PC-9 (cell line): ENCODE data around the gene NEK4. TPM values are rescaled to one million over a fixed set of nuclear protein-coding genes. Genes with fewer than 3 reads are reported as not detected.
A peak's percentile ranks its signal among the peaks of the same experiment; 100 is the strongest.

Source experiments
- BruUV-seq: library from RNA; stranded (reverse); fragments of 400-500 nt; replicated peaks from 2 replicates; lab custom pipeline; 2021; lab: Mats Ljungman, UMichigan
- CTCF ChIA-PET: fragments of 300-600 bp; sonication (Branson Sonifier 250); formaldehyde crosslinking; loops from one replicate; lab custom pipeline; 2022; ENCODE audit warnings: antibody characterized with exemption; lab: Charles Lee
- POLR2A ChIA-PET: fragments of 300-600 bp; sonication (Branson Sonifier 250); formaldehyde crosslinking; loops from one replicate; lab custom pipeline; 2022; ENCODE audit warnings: antibody characterized with exemption; ENCODE audit not compliant: unreplicated experiment; lab: Charles Lee
- DNase-seq, 2 experiments: peaks; one replicate each; pipeline versions ENCODE4 v3.0.0 to v3.0.0-alpha.2; 2015 to 2022; ENCODE audit warnings: mixed read lengths in 1 of 2
- H2AFZ ChIP-seq: fragments of 200-600 bp; sonication (generic); 2 replicates; pipeline ENCODE4 v1.8.1; 2017; ENCODE audit warnings: antibody characterized with exemption
- H3F3A ChIP-seq: fragments of 200-600 bp; sonication (generic); 2 replicates; pipeline ENCODE4 v1.8.1; 2017; ENCODE audit warnings: antibody characterized with exemption, mild to moderate bottlenecking, low read depth; ENCODE audit not compliant: insufficient read depth
- H3K27ac ChIP-seq: fragments of 200-600 bp; sonication (generic); 2 replicates; pipeline ENCODE4 v1.6.1; 2016; ENCODE audit warnings: mixed run types
- H3K27me3 ChIP-seq: fragments of 200-600 bp; sonication (generic); 2 replicates; pipeline ENCODE4 v1.6.1; 2016; ENCODE audit warnings: low read depth, mixed run types; ENCODE audit not compliant: insufficient read depth
- H3K36me3 ChIP-seq: fragments of 200-600 bp; sonication (generic); 2 replicates; pipeline ENCODE4 v1.6.1; 2016; ENCODE audit warnings: low read depth, mixed run types
- H3K4me1 ChIP-seq: fragments of 200-600 bp; sonication (generic); replicated peaks from 2 replicates; pipeline ENCODE4 v1.6.1; 2016; ENCODE audit warnings: mixed run types; ENCODE audit not compliant: insufficient read depth
- H3K4me2 ChIP-seq: fragments of 200-600 bp; sonication (generic); 2 replicates; pipeline ENCODE4 v1.6.1; 2017; ENCODE audit warnings: mixed run types
- H3K4me3 ChIP-seq: fragments of 200-600 bp; sonication (generic); 2 replicates; pipeline ENCODE4 v1.6.1; 2016; ENCODE audit warnings: mixed run types
- H3K79me2 ChIP-seq: fragments of 200-600 bp; sonication (generic); 2 replicates; pipeline ENCODE4 v1.6.1; 2017; ENCODE audit warnings: low read depth, mixed run types
- H3K9me2 ChIP-seq: fragments of 200-600 bp; sonication (generic); 2 replicates; pipeline ENCODE4 v1.8.1; 2017; ENCODE audit warnings: mild to moderate bottlenecking; ENCODE audit not compliant: insufficient read depth
- H3K9me3 ChIP-seq: fragments of 200-600 bp; sonication (generic); 2 replicates; pipeline ENCODE4 v1.8.1; 2016; ENCODE audit warnings: low read depth; ENCODE audit not compliant: insufficient read depth
- H4K20me1 ChIP-seq: fragments of 200-600 bp; sonication (generic); 2 replicates; pipeline ENCODE4 v1.8.1; 2017; ENCODE audit not compliant: insufficient read depth
- EZH2 ChIP-seq: fragments of 200-600 bp; sonication (generic); IDR thresholded peaks from 2 replicates; pipeline ENCODE4 v1.8.0; 2017; ENCODE audit warnings: antibody characterized with exemption, low read depth
- intact Hi-C: fragments of 100-400 bp; cut with micrococcal nuclease; formaldehyde crosslinking; loops from one replicate; pipeline ENCODE4 v1.10.0; 2022; ENCODE audit not compliant: unreplicated experiment
- total RNA-seq: library from RNA; stranded (reverse); gene quantifications from 2 replicates; pipeline ENCODE4 v1.2.3, GENCODE V29; 2021
- TF ChIP-seq, protein P1 (sequence below): fragments of 200-600 bp; sonication (generic); conservative IDR thresholded peaks from 2 replicates; pipeline ENCODE4 v1.6.1; 2017; ENCODE audit warnings: mixed run types, antibody characterized with exemption, mild to moderate bottlenecking, moderate library complexity

The NEK4 gene
- total RNA-seq, 1 experiment from 2014 or later = 36.5 TPM

DNA sequence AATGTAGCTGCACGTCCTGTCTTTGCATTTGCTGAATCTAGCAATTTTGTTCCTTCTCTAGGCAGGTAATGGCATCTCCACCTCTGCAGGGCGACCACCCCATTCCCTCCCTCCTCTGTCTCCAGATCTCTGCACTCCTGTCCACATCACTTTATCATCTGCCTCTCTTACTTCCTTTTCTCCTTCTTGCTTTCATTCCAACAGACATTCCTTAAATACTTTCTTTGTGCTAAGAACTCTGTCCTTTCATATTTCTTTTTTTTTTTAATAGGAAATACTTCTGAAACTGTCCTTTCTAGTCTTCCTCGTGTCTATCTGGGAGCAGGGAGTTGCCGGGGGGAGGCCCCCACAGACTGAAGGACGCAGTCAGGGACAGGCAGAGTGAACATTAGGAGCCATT is 31.1 kb upstream of the NEK4 start:
- intact Hi-C loops = no loop called here
- Histone ChIP-seq H3K36me3 (no peaks in the 10 kb centered on the region), H4K20me1 (no peaks in the 10 kb centered on the region), H3K9me3 (no peaks in the 10 kb centered on the region), H3F3A (no peaks in the 10 kb centered on the region), H2AFZ (no peak overlapping the region), H3K9me2 (no peaks in the 10 kb centered on the region), H3K4me1 (no peaks in the 10 kb centered on the region), H3K27ac (no peak overlapping the region), H3K79me2 (no peaks in the 10 kb centered on the region), H3K27me3 (no peaks in the 10 kb centered on the region), H3K4me3 (no peak overlapping the region), H3K4me2 (no peak overlapping the region)
- POLR2A ChIA-PET = no interaction called here
- no TSS peak for BruUV-seq
- CTCF ChIA-PET = no interaction called here
- no peak for DNase-seq
- TF ChIP-seq, protein P1, sequence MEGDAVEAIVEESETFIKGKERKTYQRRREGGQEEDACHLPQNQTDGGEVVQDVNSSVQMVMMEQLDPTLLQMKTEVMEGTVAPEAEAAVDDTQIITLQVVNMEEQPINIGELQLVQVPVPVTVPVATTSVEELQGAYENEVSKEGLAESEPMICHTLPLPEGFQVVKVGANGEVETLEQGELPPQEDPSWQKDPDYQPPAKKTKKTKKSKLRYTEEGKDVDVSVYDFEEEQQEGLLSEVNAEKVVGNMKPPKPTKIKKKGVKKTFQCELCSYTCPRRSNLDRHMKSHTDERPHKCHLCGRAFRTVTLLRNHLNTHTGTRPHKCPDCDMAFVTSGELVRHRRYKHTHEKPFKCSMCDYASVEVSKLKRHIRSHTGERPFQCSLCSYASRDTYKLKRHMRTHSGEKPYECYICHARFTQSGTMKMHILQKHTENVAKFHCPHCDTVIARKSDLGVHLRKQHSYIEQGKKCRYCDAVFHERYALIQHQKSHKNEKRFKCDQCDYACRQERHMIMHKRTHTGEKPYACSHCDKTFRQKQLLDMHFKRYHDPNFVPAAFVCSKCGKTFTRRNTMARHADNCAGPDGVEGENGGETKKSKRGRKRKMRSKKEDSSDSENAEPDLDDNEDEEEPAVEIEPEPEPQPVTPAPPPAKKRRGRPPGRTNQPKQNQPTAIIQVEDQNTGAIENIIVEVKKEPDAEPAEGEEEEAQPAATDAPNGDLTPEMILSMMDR = no peak
- no peak for TF ChIP-seq EZH2

DNA sequence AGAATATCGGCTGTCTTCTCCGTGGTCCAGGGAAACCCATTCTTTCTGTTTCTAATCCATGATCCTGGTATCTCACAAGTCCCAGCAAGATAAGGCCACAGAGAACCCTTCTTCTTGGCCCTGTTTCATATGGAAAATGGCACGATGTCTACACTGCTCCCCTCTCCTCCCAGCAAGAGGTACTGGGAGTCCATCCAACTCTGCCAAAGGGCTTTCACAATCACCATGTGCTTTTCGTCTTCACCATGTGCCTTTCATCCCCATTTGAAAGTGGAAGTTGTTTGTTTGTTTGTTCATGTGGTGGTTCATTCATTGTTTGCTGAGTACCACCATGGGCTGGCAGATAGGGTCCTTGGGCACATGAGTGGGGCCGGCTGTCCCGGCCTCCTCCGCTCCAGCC is 29.3 kb upstream of the NEK4 start:
- Histone ChIP-seq H3K36me3 (no peaks in the 10 kb centered on the region), H3F3A (no peaks in the 10 kb centered on the region), H3K4me2 (no peak overlapping the region), H2AFZ (no peak overlapping the region), H3K9me3 (no peaks in the 10 kb centered on the region), H3K4me1 (no peaks in the 10 kb centered on the region), H3K27ac (no peak overlapping the region), H3K9me2 (no peaks in the 10 kb centered on the region), H3K27me3 (no peaks in the 10 kb centered on the region), H4K20me1 (no peaks in the 10 kb centered on the region), H3K4me3 (no peak overlapping the region), H3K79me2 (no peaks in the 10 kb centered on the region)
- POLR2A ChIA-PET = no interaction called here
- no TSS peak for BruUV-seq
- TF ChIP-seq, protein P1 = no peak
- TF ChIP-seq EZH2 = no peak
- intact Hi-C loops = no loop called here
- CTCF ChIA-PET = no interaction called here
- no peak for DNase-seq

DNA sequence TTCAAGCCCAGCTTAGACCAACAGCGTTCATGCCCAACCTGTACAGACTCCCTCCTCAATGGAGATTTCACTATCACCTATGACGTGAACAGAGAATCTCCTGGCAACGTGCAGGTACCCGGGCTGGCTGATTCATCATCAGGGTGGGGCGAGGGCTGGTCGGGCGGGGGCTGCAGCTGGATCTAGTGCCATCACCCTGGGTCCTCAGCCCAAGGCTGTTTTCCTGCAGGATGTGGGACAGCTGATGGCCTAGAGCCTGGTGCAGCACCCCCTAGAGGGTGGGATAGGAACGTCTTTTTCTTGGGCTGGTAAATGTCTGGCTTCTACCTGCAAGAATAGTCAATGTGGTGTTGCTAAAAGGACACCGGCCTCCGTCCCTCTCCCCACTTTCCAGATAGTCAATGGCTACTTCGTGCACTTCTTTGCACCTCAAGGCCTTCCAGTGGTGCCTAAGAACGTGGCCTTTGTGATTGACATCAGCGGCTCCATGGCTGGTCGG is 28.3 kb upstream of the NEK4 start:
- peak in 1 of 2 experiments; percentile 55 for DNase-seq
- no peak overlapping the region for H3K4me2 ChIP-seq
- no peaks in the 10 kb centered on the region for H3K79me2 ChIP-seq
- H3K4me3 ChIP-seq = no peak overlapping the region
- H3K36me3 ChIP-seq = no peaks in the 10 kb centered on the region
- H3F3A ChIP-seq = no peaks in the 10 kb centered on the region
- no peak overlapping the region for H3K27ac ChIP-seq
- no peak overlapping the region for H2AFZ ChIP-seq
- H3K27me3 ChIP-seq = no peaks in the 10 kb centered on the region
- no peaks in the 10 kb centered on the region for H3K9me3 ChIP-seq
- no peaks in the 10 kb centered on the region for H3K9me2 ChIP-seq
- H4K20me1 ChIP-seq = no peaks in the 10 kb centered on the region
- no TSS peak for BruUV-seq
- H3K4me1 ChIP-seq = no peaks in the 10 kb centered on the region
- ChIA-PET CTCF (interaction anchor here (0.7 kb wide), 1 partner anchor 98 kb away, joined by 3 read pairs; the partner anchor contains the start of gene STIMATE), POLR2A (interaction anchor here (0.6 kb wide), 1 partner anchor 8 kb away, joined by 3 read pairs; no protein-coding TSS in a partner anchor)
- no peak for TF ChIP-seq EZH2
- TF ChIP-seq, protein P1 = peak; percentile 72
- intact Hi-C loops = no loop called here
